HUES64 (cell line): Measurements from ENCODE around the gene FPR1.

Experiments
- H3K27ac ChIP-seq: 2 replicates; pipeline ENCODE4 v1.7.0; 2013; ENCODE audit warnings: low read depth, low read length, inconsistent platforms
- H3K27me3 ChIP-seq: 2 replicates; pipeline ENCODE4 v1.6.1; 2013; ENCODE audit warnings: mild to moderate bottlenecking, low read length; ENCODE audit not compliant: insufficient read depth
- H3K36me3 ChIP-seq: 2 replicates; pipeline ENCODE4 v1.6.1; 2013; ENCODE audit warnings: mild to moderate bottlenecking, low read length; ENCODE audit not compliant: insufficient read depth
- H3K4me1 ChIP-seq: 2 replicates; pipeline ENCODE4 v1.6.1; 2013; ENCODE audit warnings: mild to moderate bottlenecking, low read length, moderate library complexity; ENCODE audit not compliant: insufficient read depth
- H3K4me3 ChIP-seq: 2 replicates; pipeline ENCODE4 v1.5.1; 2013; ENCODE audit warnings: mild to moderate bottlenecking, low read length, moderate library complexity
- H3K9ac ChIP-seq: 2 replicates; pipeline ENCODE4 v1.6.1; 2013; ENCODE audit warnings: mild to moderate bottlenecking, low read depth, low read length
- H3K9me3 ChIP-seq: 2 replicates; pipeline ENCODE4 v1.6.1; 2013; ENCODE audit warnings: low read depth, low read length; ENCODE audit not compliant: insufficient read depth
- WGBS: fragments of 150-250, 120-280 bp; methylation state at CpG from one replicate; pipeline ENCODE4 v1.1.7; 2013; ENCODE audit warnings: missing lambda C conversion rate; 5-methylcytosine and 5-hydroxymethylcytosine counted together

Gene FPR1

DNA sequence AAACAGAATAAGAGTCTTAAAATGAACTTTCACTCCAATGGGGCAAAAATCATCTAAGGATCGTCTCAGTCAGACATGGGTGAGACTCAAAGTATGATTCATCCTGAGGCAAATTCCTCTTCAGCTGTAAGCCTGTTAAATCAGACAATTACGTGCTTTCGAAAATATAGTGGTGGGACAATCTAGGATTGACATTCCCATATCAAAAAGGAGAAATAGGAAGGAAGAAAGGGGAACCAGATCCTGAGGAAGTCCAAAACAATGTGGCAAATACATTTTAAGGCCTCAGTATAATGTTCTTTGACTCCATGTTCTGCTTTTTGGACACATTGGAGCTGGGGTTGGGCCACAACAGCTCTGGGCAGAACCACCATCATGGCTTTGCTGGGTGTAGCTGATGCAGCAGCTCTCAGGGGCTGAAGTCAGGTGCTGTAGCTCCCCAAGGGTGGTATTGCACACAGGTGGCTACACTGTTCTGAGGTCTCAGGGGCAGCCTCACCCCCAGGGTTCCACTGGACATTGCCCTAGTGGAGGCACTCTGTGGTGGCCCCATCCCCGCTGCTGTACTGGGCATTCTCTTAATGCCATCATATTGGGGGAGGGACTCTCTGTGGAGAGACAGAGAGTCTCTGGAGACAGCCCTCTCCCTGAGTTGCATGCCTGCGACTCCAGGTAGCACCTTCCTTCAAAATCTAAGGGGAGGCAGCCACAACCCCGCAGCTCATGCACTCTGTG lies 37.5 kb upstream of the FPR1 start:
- Histone ChIP-seq H3K9ac (no peak overlapping the region), H3K4me1 (no peaks in the 10 kb centered on the region), H3K4me3 (no peak overlapping the region), H3K27ac (no peak overlapping the region), H3K36me3 (no peaks in the 10 kb centered on the region), H3K27me3 (no peaks in the 10 kb centered on the region), H3K9me3 (peaks cover 11% of the 10 kb centered on the region; the same call in 1 of the 2 replicates)
- WGBS = 82% methylated on average over 6 of the region's 6 CpGs

DNA sequence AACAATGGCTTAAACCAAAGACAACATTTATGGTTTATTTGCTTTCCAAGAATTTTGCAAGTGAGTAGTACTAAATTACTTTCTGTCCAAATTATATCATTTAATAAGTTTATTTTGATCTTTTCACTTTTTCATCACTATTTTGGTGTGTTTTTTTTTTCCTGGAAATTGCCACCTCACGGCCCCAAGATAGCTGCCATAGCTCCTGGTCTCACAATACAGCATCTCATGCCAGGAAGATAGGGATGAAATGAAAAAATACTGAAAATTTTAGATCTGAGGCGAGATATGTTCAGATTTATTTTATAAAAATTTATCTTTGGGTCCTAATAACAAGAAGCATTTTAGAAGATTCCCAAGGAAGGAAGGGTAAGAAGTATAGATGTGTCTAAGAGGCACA lies 36.4 kb upstream of the FPR1 start:
- 80% methylated on average over 1 of the region's 2 CpGs for WGBS
- Histone ChIP-seq H3K4me1 (no peaks in the 10 kb centered on the region), H3K27me3 (no peaks in the 10 kb centered on the region), H3K9me3 (peaks cover 8% of the 10 kb centered on the region; the same call in 1 of the 2 replicates), H3K27ac (no peak overlapping the region), H3K4me3 (no peak overlapping the region), H3K9ac (no peak overlapping the region), H3K36me3 (no peaks in the 10 kb centered on the region)

DNA sequence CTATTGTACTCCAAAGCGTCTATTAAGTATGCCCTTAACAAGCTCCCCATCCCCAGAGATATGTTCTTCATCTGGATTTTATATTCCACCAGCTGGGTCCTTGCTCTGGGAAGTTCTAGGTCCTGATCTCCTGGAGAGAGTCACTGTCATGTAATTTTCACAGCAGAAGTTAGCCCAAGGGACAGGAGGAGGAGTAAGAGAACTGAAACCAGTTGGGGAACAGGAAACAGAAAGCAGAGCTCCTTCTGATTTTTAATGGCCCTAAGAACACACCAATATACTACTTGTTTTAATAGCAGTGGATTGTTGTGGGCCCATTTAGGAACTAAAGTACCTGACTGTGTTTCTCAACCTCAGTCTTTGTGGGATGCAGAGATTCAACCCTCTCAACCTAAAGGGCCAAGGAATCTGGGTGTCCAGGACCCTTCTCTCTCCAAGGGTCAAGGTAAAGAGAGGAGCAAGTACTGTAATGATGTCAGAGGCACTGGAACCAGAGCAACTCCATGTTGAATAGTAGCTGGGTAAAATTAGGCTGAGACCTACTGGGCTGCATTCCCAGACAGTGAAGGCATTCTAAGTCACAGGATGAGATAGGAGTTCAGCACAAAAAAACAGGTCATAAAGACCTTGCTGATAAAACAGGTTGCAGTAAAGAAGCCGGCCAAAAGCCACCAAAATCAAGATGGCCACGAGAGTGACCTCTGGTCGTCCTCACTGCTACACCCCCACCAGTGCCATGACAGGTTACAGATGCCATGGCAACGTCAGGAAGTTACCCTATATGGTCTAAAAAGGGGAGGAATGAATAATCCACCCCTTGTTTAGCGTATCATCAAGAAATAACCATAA lies 35.2 kb upstream of the FPR1 start:
- Histone ChIP-seq H3K9me3 (peaks cover 8% of the 10 kb centered on the region; the same call in 1 of the 2 replicates), H3K27me3 (peaks cover 3% of the 10 kb centered on the region), H3K4me1 (no peaks in the 10 kb centered on the region), H3K4me3 (no peak overlapping the region), H3K9ac (no peak overlapping the region), H3K27ac (no peak overlapping the region), H3K36me3 (no peaks in the 10 kb centered on the region)
- 74% methylated on average over 6 of the region's 6 CpGs for WGBS

GRCh38 chr19:51784922-51785690 lies 33.4 kb upstream of the FPR1 start:
- no peaks in the 10 kb centered on the region for H3K36me3 ChIP-seq
- WGBS = 69% methylated on average over 6 of the region's 6 CpGs
- peaks cover 8% of the 10 kb centered on the region; the same call in 1 of the 2 replicates for H3K9me3 ChIP-seq
- no peaks in the 10 kb centered on the region for H3K4me1 ChIP-seq
- H3K27me3 ChIP-seq = peaks cover 12% of the 10 kb centered on the region
- H3K9ac ChIP-seq = no peak overlapping the region
- H3K4me3 ChIP-seq = no peak overlapping the region
- no peak overlapping the region for H3K27ac ChIP-seq

DNA sequence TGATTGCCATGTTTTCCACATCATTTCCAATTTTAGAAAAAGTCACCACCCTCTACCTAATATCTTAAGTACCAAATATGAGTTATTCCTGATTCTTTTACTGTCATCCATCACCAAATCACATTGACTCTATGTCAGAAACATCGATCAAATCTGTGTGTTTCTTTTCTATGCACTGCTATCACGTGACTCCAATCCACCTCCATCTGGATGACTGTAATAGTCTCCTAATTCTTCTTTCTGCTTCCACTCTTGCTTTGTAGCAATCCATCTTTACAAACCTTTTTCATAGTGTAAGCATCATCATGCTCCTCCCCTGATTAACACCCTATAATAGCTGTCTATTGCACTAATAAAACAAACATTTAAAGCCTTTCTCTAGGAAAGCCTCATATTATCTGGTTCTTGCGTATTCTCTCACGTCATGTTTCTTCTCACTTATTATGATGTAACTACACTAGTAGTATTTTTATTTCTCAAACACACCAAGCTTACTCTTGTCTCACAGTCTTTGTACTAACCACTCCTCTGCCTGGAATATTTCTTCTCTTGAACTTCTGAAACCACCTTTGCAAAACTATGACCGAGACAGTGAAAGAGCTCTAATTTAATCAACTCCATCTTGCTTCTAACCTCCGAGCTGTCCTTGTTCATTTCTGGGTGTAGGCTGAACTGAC lies 32.6 kb upstream of the FPR1 start:
- Histone ChIP-seq H3K27me3 (peaks cover 21% of the 10 kb centered on the region), H3K9ac (no peak overlapping the region), H3K36me3 (no peaks in the 10 kb centered on the region), H3K9me3 (peaks cover 8% of the 10 kb centered on the region; the same call in 1 of the 2 replicates), H3K4me1 (no peaks in the 10 kb centered on the region), H3K4me3 (no peak overlapping the region), H3K27ac (no peak overlapping the region)
- 73% methylated on average over 5 of the region's 6 CpGs for WGBS

DNA sequence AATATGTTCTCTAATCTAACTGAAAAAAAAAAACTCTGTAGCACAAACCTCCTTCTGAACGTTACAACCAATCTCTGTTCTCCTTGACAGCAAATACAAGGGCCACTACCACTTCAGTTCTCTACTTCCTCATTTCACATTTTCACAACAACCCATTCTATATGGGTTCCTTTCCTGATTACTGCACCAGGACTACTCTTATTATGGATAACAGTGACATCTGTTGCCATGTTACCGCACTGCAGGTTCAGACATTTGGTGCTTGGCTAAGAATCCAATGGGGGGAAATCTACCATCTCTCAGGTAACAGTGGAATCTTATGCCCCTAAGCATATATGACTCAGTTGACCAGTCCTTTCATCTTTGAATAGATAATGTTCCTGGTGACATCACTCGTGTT lies 31.7 kb upstream of the FPR1 start:
- Histone ChIP-seq H3K27me3 (peaks cover 23% of the 10 kb centered on the region), H3K27ac (no peak overlapping the region), H3K9me3 (peaks cover 8% of the 10 kb centered on the region; the same call in 1 of the 2 replicates), H3K9ac (no peak overlapping the region), H3K4me1 (no peaks in the 10 kb centered on the region), H3K4me3 (no peak overlapping the region), H3K36me3 (no peaks in the 10 kb centered on the region)
- 39% methylated on average over 3 of the region's 3 CpGs for WGBS

DNA sequence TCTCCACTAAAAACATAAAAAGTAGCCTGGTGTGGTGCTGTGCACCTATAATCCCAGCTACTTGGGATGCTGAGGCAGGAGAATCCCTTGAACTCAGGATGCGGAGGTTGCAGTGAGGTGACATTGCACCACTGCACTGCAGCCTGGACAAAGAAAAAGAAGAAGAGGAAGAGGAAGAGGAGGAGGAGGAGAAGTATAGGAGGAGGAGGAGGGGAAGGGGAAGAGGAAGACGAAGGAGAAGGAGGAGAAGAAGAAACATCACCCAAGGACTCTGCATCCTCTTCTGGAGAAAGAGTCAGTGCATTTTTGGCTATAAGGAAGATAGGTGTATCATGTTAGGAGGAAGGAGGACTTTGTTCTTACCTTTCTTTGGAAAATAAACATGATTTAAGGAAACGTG lies 30.3 kb upstream of the FPR1 start:
- Histone ChIP-seq H3K9me3 (0 out of 2 replicates have a peak, but pooled peaks cover 5% of the 10 kb centered on the region), H3K9ac (no peak overlapping the region), H3K4me1 (no peaks in the 10 kb centered on the region), H3K27ac (no peak overlapping the region), H3K27me3 (peaks cover 23% of the 10 kb centered on the region), H3K36me3 (no peaks in the 10 kb centered on the region), H3K4me3 (no peak overlapping the region)
- 65% methylated on average over 3 of the region's 3 CpGs for WGBS

DNA sequence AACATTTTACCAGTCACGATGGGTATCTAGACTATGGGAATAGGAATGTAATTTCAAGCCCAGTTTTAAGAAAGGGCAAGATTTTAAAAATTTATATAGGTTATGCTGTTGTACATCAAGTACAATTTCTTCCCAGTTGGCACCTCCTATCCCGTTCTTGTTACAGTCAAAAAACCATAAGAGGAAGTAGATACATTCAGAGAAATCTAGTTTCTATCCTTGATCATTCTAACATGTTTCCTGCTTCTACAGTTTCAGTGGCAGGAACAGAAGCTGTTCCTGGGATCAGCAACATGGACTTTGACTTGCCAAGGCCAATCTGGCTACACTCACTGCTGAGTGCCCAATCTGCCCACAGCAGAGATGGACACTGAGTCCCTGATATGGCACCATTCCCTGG lies 28.6 kb upstream of the FPR1 start:
- Histone ChIP-seq H3K9ac (no peak overlapping the region), H3K27me3 (peaks cover 23% of the 10 kb centered on the region), H3K36me3 (no peaks in the 10 kb centered on the region), H3K4me1 (no peaks in the 10 kb centered on the region), H3K9me3 (no peaks in the 10 kb centered on the region), H3K4me3 (no peak overlapping the region), H3K27ac (no peak overlapping the region)
- WGBS = 67% methylated on average over 2 of the region's 2 CpGs

DNA sequence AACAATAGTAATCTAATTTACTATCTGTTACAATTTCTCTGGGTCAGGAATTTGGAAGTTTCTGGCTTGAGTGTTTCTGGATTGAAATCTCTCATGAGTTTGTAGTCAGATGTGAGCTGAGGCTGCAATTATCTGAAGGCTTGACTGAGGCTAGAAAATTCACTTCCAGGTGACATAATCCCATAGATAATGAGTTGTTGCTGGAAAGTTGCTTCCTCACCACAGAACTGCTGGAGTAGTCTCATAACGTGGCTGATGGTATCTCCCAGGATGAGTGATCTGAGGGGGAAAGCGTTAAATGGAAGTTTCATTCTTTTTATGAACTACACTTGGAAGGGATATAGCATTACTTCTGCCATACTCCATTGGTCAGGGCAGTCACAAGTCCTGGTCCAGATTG lies 28.0 kb upstream of the FPR1 start:
- 64% methylated on average over 2 of the region's 2 CpGs for WGBS
- Histone ChIP-seq H3K4me3 (no peak overlapping the region), H3K27ac (no peak overlapping the region), H3K36me3 (no peaks in the 10 kb centered on the region), H3K9me3 (no peaks in the 10 kb centered on the region), H3K9ac (no peak overlapping the region), H3K4me1 (no peaks in the 10 kb centered on the region), H3K27me3 (peaks cover 23% of the 10 kb centered on the region)

DNA sequence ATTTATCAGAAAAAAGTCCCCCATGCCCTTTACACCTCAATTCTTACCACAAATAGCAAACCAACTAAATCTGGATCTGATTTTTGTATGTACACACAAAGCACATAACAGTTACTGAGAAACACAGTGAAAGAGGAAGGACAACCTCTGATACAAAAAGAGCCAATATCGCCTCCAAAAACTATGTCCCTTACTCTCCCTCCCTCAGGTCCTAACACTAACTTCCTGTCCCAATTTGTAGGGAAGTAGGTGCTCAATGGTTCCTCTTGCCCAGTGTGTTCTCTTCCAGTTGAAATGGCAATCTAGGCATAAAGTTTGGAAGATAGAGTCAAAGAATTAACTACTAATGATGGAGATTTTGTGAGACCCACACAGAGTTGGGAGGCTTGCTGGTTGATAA lies 27.5 kb upstream of the FPR1 start:
- Histone ChIP-seq H3K36me3 (no peaks in the 10 kb centered on the region), H3K27ac (no peak overlapping the region), H3K9ac (no peak overlapping the region), H3K4me3 (no peak overlapping the region), H3K9me3 (no peaks in the 10 kb centered on the region), H3K4me1 (no peaks in the 10 kb centered on the region), H3K27me3 (peaks cover 23% of the 10 kb centered on the region)
- no CpG with 5 or more reads among the region's 1 CpG for WGBS
